ENCODE data around the gene CAMTA1. TPM values are rescaled to one million over a fixed set of nuclear protein-coding genes. Genes with fewer than 3 reads are reported as not detected.
A peak's percentile ranks its signal among the peaks of the same experiment; 100 is the strongest.

Gene CAMTA1
- total RNA-seq, 1 donor from 2014 or later = 109 TPM

GRCh38 chr1:7500381-7501083 lies 715.3 kb downstream of the CAMTA1 start:
- no peaks in the 10 kb centered on the region for H3K27me3 Mint-ChIP-seq (ENCODE audit: low read depth)
- H3K4me3 Mint-ChIP-seq = no peak overlapping the region
- H3K9me3 Mint-ChIP-seq = no peaks in the 10 kb centered on the region
- H3K4me1 Mint-ChIP-seq = peaks cover 10% of the 10 kb centered on the region
- H3K36me3 Mint-ChIP-seq (ENCODE audit: low read depth) = no peaks in the 10 kb centered on the region
- no peak overlapping the region for H3K27ac Mint-ChIP-seq (ENCODE audit: unreplicated experiment)
- DNase-seq (ENCODE audit: low read depth, low spot score) = no peak
- no peak for TF ChIP-seq CTCF (conservative IDR thresholded peaks at IDR 0.05)

- H3K36me3 Mint-ChIP-seq (ENCODE audit: low read depth) = no peaks in the 10 kb centered on the region
- peaks cover 8% of the 10 kb centered on the region for H3K4me1 Mint-ChIP-seq
- TF ChIP-seq CTCF (conservative IDR thresholded peaks at IDR 0.05) = no peak
- no peak for DNase-seq (ENCODE audit: low read depth, low spot score)
- peak overlapping the region; percentile 84 for H3K27ac Mint-ChIP-seq (ENCODE audit: unreplicated experiment)
- H3K27me3 Mint-ChIP-seq (ENCODE audit: low read depth) = no peaks in the 10 kb centered on the region
- H3K4me3 Mint-ChIP-seq = no peak overlapping the region
- H3K9me3 Mint-ChIP-seq = no peaks in the 10 kb centered on the region
Observed at GRCh38 chr1:7501084-7501491, 715.8 kb downstream of the CAMTA1 start.

GRCh38 chr1:7501723-7502603 lies 716.7 kb downstream of the CAMTA1 start:
- H3K9me3 Mint-ChIP-seq = no peaks in the 10 kb centered on the region
- no peaks in the 10 kb centered on the region for H3K27me3 Mint-ChIP-seq (ENCODE audit: low read depth)
- H3K4me1 Mint-ChIP-seq = peaks cover 4% of the 10 kb centered on the region
- no peak overlapping the region for H3K27ac Mint-ChIP-seq (ENCODE audit: unreplicated experiment)
- no peak for DNase-seq (ENCODE audit: low read depth, low spot score)
- H3K36me3 Mint-ChIP-seq (ENCODE audit: low read depth) = no peaks in the 10 kb centered on the region
- no peak for TF ChIP-seq CTCF (conservative IDR thresholded peaks at IDR 0.05)
- H3K4me3 Mint-ChIP-seq = no peak overlapping the region

GRCh38 chr1:7503691-7504437 lies 718.6 kb downstream of the CAMTA1 start:
- H3K36me3 Mint-ChIP-seq (ENCODE audit: low read depth) = no peaks in the 10 kb centered on the region
- no peak overlapping the region for H3K4me3 Mint-ChIP-seq
- no peak for TF ChIP-seq CTCF (conservative IDR thresholded peaks at IDR 0.05)
- H3K27me3 Mint-ChIP-seq (ENCODE audit: low read depth) = no peaks in the 10 kb centered on the region
- H3K27ac Mint-ChIP-seq (ENCODE audit: unreplicated experiment) = no peak overlapping the region
- peaks cover 4% of the 10 kb centered on the region for H3K4me1 Mint-ChIP-seq
- H3K9me3 Mint-ChIP-seq = no peaks in the 10 kb centered on the region
- DNase-seq (ENCODE audit: low read depth, low spot score) = no peak

- no peaks in the 10 kb centered on the region for H3K9me3 Mint-ChIP-seq
- H3K27me3 Mint-ChIP-seq (ENCODE audit: low read depth) = no peaks in the 10 kb centered on the region
- DNase-seq (ENCODE audit: low read depth, low spot score) = no peak
- H3K36me3 Mint-ChIP-seq (ENCODE audit: low read depth) = no peaks in the 10 kb centered on the region
- TF ChIP-seq CTCF (conservative IDR thresholded peaks at IDR 0.05) = no peak
- H3K27ac Mint-ChIP-seq (ENCODE audit: unreplicated experiment) = no peak overlapping the region
- no peak overlapping the region for H3K4me3 Mint-ChIP-seq
- H3K4me1 Mint-ChIP-seq = peaks cover 4% of the 10 kb centered on the region
Observed at GRCh38 chr1:7504438-7504720, 719.1 kb downstream of the CAMTA1 start.

Data from neural crest cell (in vitro differentiated cells).